EL (cell line): ENCODE data around the gene GPR61.

Source experiments
- DNase-seq: peaks from one replicate; pipeline ENCODE4 v3.0.0-alpha.2; 2016

GPR61 gene

GRCh38 chr1:109573785-109574184, 34.1 kb downstream of the GPR61 start:
- no peak for DNase-seq

DNA sequence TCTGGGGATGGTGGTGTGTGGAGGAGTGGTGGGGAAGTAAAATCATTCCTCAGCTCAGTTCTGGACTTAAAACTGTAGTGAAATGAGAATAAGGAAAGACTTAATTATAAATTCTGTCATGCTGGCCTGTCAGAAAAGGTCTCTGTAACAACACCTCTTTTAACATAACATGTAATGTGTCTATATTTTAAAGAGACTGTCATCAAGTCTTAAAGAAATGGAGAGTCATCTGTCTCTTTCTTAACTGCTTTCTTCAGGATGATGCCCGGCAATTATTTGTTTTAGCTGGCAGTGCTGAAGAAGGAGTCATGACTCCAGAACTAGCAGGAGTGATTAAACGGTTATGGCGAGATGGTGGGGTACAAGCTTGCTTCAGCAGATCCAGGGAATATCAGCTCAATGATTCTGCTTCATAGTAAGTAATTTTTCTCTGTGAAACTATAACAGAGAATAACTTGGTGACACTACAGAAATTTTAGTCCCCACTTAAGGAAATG, 39.3 kb downstream of the GPR61 start:
- DNase-seq: no peak

DNA sequence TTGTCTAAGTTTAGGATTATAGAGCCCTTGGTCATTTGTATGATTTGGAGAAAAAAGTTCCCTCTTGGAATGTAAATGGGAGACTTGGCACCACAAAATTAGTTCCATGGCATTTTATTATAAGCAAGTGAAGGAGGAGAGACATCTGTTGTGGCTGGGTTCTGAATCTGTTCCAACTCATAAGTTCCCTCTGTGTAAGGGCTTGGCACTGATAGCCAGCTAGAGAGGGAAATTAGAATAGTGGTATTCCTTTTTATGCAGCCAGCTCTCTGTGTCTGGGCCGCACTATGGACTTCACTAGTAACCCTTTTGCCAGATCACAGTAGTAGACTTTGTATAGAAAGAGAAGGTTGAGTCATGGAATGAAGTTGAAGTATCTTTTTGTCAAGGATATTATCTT, 39.8 kb downstream of the GPR61 start:
- DNase-seq: no peak

DNA sequence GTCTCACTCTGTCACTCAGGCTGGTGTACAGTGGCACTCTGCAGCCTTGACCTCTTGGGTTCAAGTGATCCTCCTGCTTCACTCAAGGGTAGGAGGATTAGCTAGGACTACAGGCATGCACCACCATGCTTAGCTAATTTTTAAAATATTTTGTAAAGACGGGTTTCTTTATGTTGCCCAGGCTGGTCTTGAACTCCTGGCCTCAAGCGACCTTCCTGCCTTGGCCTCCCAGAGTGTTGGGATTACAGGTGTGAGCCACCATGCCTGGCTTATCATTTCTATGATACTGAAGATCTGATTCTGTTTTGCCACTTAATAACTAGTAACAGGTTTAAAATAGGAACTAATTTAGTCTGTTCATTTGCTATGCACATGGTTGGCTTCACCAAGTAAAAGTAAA, 42.3 kb downstream of the GPR61 start:
- DNase-seq: no peak

GRCh38 chr1:109584766-109585165, 45.1 kb downstream of the GPR61 start:
- DNase-seq: no peak

GRCh38 chr1:109586055-109586454, 46.4 kb downstream of the GPR61 start:
- no peak for DNase-seq

DNA sequence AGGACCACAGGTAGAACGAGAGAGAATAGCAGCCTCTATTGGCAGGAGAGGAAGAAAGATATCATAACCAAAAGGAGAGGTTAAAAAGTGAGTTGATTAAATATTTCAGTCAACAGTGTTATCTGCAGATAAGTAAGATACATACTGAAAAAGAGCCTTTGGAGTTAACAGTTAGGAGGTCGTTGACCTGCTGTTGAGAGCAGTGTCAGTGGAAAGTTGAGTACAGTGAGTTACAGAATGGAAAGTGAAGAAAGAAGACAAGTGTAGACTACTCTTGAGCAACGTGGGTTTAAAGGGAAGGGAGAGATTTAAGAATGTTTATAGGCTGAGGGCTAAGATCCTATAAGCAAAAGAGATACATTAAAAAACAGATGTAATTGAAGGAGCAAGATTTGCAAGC, 49.5 kb downstream of the GPR61 start:
- DNase-seq: no peak

GRCh38 chr1:109589679-109590078, 50.0 kb downstream of the GPR61 start:
- no peak for DNase-seq

DNA sequence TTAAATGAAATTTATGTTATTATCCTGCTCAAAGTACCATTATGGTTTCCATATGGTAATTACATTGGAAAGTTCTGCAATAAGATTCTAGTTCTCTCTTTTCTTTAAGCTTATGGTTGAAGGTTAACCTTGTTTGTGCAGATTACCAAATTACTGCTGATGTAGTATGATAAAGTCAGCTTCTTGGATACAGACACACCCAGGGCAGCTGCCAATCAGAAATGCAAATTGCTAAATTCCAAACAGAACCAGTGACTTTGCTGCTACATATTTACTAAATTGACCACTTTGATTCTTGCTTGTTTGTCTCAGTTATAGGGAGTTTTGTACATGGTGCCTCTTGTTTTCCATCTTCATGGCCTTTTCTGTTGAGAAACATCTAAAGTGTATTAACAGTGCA, 53.2 kb downstream of the GPR61 start:
- DNase-seq: no peak

- DNase-seq: peak; percentile 56
Measured at GRCh38 chr1:109595531-109595930, 55.9 kb downstream of the GPR61 start.
